Thymus (tissue), 11 donors: ENCODE measurements around the gene ADAMTS18. TPM values are rescaled to one million over a fixed set of nuclear protein-coding genes. Genes with fewer than 3 reads are reported as not detected.

Experiments
- DNase-seq, 9 donors: peaks; one replicate each; pipeline ENCODE4 v3.0.0-alpha.2; 2013; ENCODE audit warnings: low spot score in 9 of 9, low read depth in 6 of 9, missing footprints in 1 of 9
- H3K27ac ChIP-seq, 2 donors: one replicate each; pipeline ENCODE4 v1.5.1; 2013; ENCODE audit warnings: control low read depth in 1 of 2, low read depth in 1 of 2, low read length in 1 of 2, mild to moderate bottlenecking in 1 of 2, moderate library complexity in 1 of 2
- H3K27me3 ChIP-seq, 2 donors: one replicate each; pipeline ENCODE4 v1.5.1; 2013; ENCODE audit warnings: low read length in 1 of 2; ENCODE audit not compliant: control insufficient read depth in 2 of 2, insufficient read depth in 1 of 2
- H3K36me3 ChIP-seq, 2 donors: one replicate each; pipeline ENCODE4 v1.5.1; 2013; ENCODE audit warnings: low read length in 1 of 2, mild to moderate bottlenecking in 1 of 2, moderate library complexity in 1 of 2; ENCODE audit not compliant: control insufficient read depth in 2 of 2, insufficient read depth in 2 of 2
- H3K4me1 ChIP-seq, 2 donors: one replicate each; pipeline ENCODE4 v1.5.1; 2013; ENCODE audit warnings: low read length in 2 of 2; ENCODE audit not compliant: control insufficient read depth in 2 of 2, insufficient read depth in 2 of 2
- H3K4me3 ChIP-seq, 2 donors: one replicate each; pipeline ENCODE4 v1.5.1; 2013; ENCODE audit warnings: low read length in 2 of 2, control low read depth in 1 of 2, mild to moderate bottlenecking in 1 of 2
- H3K9me3 ChIP-seq, 2 donors: one replicate each; pipeline ENCODE4 v1.5.1; 2013; ENCODE audit warnings: low read length in 1 of 2, mild to moderate bottlenecking in 1 of 2; ENCODE audit not compliant: control insufficient read depth in 2 of 2, insufficient read depth in 1 of 2
- WGBS: extraction: QIAGEN DNeasy Blood & Tissue Kit; methylation state at CpG from one replicate; pipeline ENCODE4 v1.1.7; 2013; 5-methylcytosine and 5-hydroxymethylcytosine counted together
- polyA plus RNA-seq: library from polyadenylated mRNA; stranded (reverse); fragments of 200-250 nt; gene quantifications from one replicate; pipeline ENCODE4 v1.2.3, GENCODE V29; 2013
- total RNA-seq: library from RNA; stranded (reverse); fragments of 120-200 nt; gene quantifications from one replicate; pipeline ENCODE4 v1.2.4, GENCODE V29; 2013
- donor health status: healthy.

ADAMTS18 gene
- total and polyA plus RNA-seq, 2 donors = 1.1 to 1.4 TPM

- no peak for DNase-seq
- 93% methylated on average over 7 of the region's 7 CpGs for WGBS
- Histone ChIP-seq H3K36me3 (no peaks in the 10 kb centered on the region), H3K4me1 (no peaks in the 10 kb centered on the region), H3K9me3 (no peaks in the 10 kb centered on the region), H3K27me3 (no peaks in the 10 kb centered on the region), H3K27ac (no peak overlapping the region), H3K4me3 (no peak overlapping the region)
Observed at GRCh38 chr16:77328274-77328673, 106.6 kb downstream of the ADAMTS18 start.

GRCh38 chr16:77327717-77328116, 107.1 kb downstream of the ADAMTS18 start:
- Histone ChIP-seq H3K36me3 (no peaks in the 10 kb centered on the region), H3K27ac (no peak overlapping the region), H3K4me1 (no peaks in the 10 kb centered on the region), H3K9me3 (no peaks in the 10 kb centered on the region), H3K4me3 (no peak overlapping the region), H3K27me3 (no peaks in the 10 kb centered on the region)
- 93% methylated on average over 2 of the region's 2 CpGs for WGBS
- no peak for DNase-seq

- 29% methylated on average over 3 of the region's 3 CpGs for WGBS
- H3K4me1 ChIP-seq = no peaks in the 10 kb centered on the region
Observed at GRCh38 chr16:77324729-77325128, 110.1 kb downstream of the ADAMTS18 start.

GRCh38 chr16:77323695-77324094, 111.1 kb downstream of the ADAMTS18 start:
- Histone ChIP-seq H3K4me1 (no peaks in the 10 kb centered on the region), H3K9me3 (no peaks in the 10 kb centered on the region), H3K27me3 (no peaks in the 10 kb centered on the region), H3K36me3 (no peaks in the 10 kb centered on the region), H3K27ac (no peak overlapping the region), H3K4me3 (no peak overlapping the region)
- no peak for DNase-seq
- WGBS = 32% methylated on average over 2 of the region's 2 CpGs

More at GRCh38 chr16:77324729-77325128, 110.1 kb downstream of the ADAMTS18 start:
- Histone ChIP-seq H3K4me3 (no peak overlapping the region), H3K9me3 (no peaks in the 10 kb centered on the region), H3K27ac (no peak overlapping the region), H3K27me3 (no peaks in the 10 kb centered on the region), H3K36me3 (no peaks in the 10 kb centered on the region)
- DNase-seq = peak in 1 of 9 donors; percentile 39

- no peak for DNase-seq
- no peak overlapping the region for H3K4me3 ChIP-seq
- H3K4me1 ChIP-seq = no peaks in the 10 kb centered on the region
- H3K27ac ChIP-seq = no peak overlapping the region
- WGBS = 91% methylated on average over 2 of the region's 2 CpGs
- H3K9me3 ChIP-seq = no peaks in the 10 kb centered on the region
- no peaks in the 10 kb centered on the region for H3K36me3 ChIP-seq
- no peaks in the 10 kb centered on the region for H3K27me3 ChIP-seq
Observed at GRCh38 chr16:77322757-77323156, 112.1 kb downstream of the ADAMTS18 start.

- no peaks in the 10 kb centered on the region for H3K4me1 ChIP-seq
- H3K27me3 ChIP-seq = no peaks in the 10 kb centered on the region
- H3K4me3 ChIP-seq = no peak overlapping the region
- no peaks in the 10 kb centered on the region for H3K9me3 ChIP-seq
- WGBS = 97% methylated on average over 2 of the region's 2 CpGs
- H3K27ac ChIP-seq = no peak overlapping the region
- DNase-seq = no peak
- no peaks in the 10 kb centered on the region for H3K36me3 ChIP-seq
Observed at GRCh38 chr16:77317059-77317458, 117.8 kb downstream of the ADAMTS18 start.

GRCh38 chr16:77310877-77311276, 124.0 kb downstream of the ADAMTS18 start:
- no peaks in the 10 kb centered on the region for H3K36me3 ChIP-seq
- H3K27ac ChIP-seq = no peak overlapping the region
- no peak for DNase-seq
- H3K27me3 ChIP-seq = no peaks in the 10 kb centered on the region
- no peaks in the 10 kb centered on the region for H3K9me3 ChIP-seq
- WGBS = 75% methylated on average over 1 of the region's 1 CpG
- peaks cover 5 to 7% of the 10 kb centered on the region in 2 donors for H3K4me1 ChIP-seq
- H3K4me3 ChIP-seq = no peak overlapping the region

- peaks cover 11% of the 10 kb centered on the region in 2 donors for H3K4me1 ChIP-seq
- H3K4me3 ChIP-seq = no peak overlapping the region
- DNase-seq = no peak
- no peaks in the 10 kb centered on the region for H3K27me3 ChIP-seq
- peak overlapping the region in 1 of 2 donors; percentile 7 for H3K27ac ChIP-seq
- 39% methylated on average over 1 of the region's 1 CpG for WGBS
- no peaks in the 10 kb centered on the region for H3K9me3 ChIP-seq
- no peaks in the 10 kb centered on the region for H3K36me3 ChIP-seq
Observed at GRCh38 chr16:77308163-77308561, 126.7 kb downstream of the ADAMTS18 start.

GRCh38 chr16:77307426-77308162, 127.2 kb downstream of the ADAMTS18 start:
- no peaks in the 10 kb centered on the region for H3K9me3 ChIP-seq
- 79% methylated on average over 8 of the region's 8 CpGs for WGBS
- no peak overlapping the region for H3K4me3 ChIP-seq
- H3K27ac ChIP-seq = peak overlapping the region; percentile 7 to 34
- no peaks in the 10 kb centered on the region for H3K36me3 ChIP-seq
- H3K4me1 ChIP-seq = peaks cover 11 to 14% of the 10 kb centered on the region in 2 donors
- no peak for DNase-seq
- H3K27me3 ChIP-seq = no peaks in the 10 kb centered on the region
